T47D (cell line): Measurements from ENCODE around the gene DUSP5.

Source experiments
- DNase-seq, 2 experiments: peaks; one replicate each; pipeline versions ENCODE4 v3.0.0 to v3.0.0-alpha.2; 2011 to 2012; ENCODE audit warnings: low read depth in 1 of 2, low spot score in 1 of 2
- JUND ChIP-seq: IDR thresholded peaks from 2 replicates; pipeline ENCODE4 v1.6.1; 2012; ENCODE audit warnings: low read depth
- in situ Hi-C: cut with HindIII; loops from 2 replicates; pipeline ENCODE4 v1.10.0; 2016; ENCODE audit warnings: low sequenced_read_pairs, low pct_unique_long_range_greater_than_20kb

Gene DUSP5

GRCh38 chr10:110534571-110534970 is 36.9 kb downstream of the DUSP5 start:
- no peak for TF ChIP-seq JUND
- no peak for DNase-seq
- in situ Hi-C loops, result loop anchor here (25.0 kb wide), 1 partner anchor 197 kb away; no protein-coding TSS in a partner anchor

GRCh38 chr10:110535958-110536891 is 38.5 kb downstream of the DUSP5 start:
- TF ChIP-seq JUND, result no peak
- in situ Hi-C loops, result loop anchor here (25.0 kb wide), 1 partner anchor 199 kb away; no protein-coding TSS in a partner anchor
- DNase-seq, result peak in 1 of 2 experiments; percentile 32

GRCh38 chr10:110539091-110539490 is 41.4 kb downstream of the DUSP5 start:
- TF ChIP-seq JUND, result no peak
- no peak for DNase-seq
- in situ Hi-C loops, result loop anchor here (25.0 kb wide), 1 partner anchor 202 kb away; no protein-coding TSS in a partner anchor

DNA sequence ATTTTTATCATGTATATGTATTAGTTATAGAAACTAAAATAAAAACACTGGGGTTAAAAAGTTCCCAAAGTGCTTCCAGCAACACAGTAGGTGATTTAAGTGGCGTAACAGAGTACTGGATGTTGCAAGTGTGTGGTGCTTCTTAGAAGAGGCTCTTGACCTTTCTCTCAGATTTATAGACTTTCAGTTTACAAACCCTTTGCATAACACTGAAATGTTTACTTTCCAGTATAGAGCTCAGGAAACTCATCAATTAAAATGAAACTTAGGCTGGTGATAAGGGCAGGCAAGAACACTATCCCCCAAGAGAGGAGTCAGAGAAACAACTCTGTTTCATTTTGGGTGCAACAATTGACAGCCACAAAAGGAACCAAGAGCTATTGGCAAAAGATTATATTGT is 42.3 kb downstream of the DUSP5 start:
- DNase-seq, result no peak
- in situ Hi-C loops, result loop anchor here (25.0 kb wide), 1 partner anchor 203 kb away; no protein-coding TSS in a partner anchor
- TF ChIP-seq JUND, result no peak

DNA sequence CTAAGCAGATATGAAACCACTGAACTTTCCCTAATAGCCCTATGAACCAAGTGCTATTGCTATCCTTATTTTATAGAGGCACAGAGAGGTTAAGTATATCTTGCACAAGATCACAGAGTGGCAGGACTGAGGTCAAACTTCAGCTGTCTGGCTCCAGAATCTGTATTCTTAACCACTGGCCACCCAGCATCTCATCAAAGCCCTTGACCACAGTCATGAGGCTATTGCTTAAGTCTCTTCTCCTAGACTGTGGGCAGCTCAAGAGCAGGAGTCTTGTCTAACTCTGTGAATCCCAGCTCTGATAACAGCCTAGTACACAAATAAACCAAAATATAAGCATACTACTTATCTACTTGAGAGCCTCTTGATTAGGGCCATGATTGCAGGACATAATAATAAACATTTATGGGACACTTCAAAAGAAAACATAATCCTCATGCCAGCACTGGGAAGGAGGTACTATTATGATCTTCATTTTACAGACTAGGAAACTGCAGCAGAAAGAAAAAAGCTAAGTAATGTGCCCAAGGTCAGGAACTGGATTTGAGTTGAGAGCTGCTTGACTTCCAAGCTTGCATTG is 47.3 kb downstream of the DUSP5 start:
- DNase-seq, result no peak
- no peak for TF ChIP-seq JUND
- in situ Hi-C loops, result loop anchor here (25.0 kb wide), 1 partner anchor 208 kb away; no protein-coding TSS in a partner anchor

- no peak for TF ChIP-seq JUND
- in situ Hi-C loops, result loop anchor here (25.0 kb wide), 1 partner anchor 209 kb away; no protein-coding TSS in a partner anchor
- DNase-seq, result no peak
Measured at GRCh38 chr10:110546077-110546476, 48.4 kb downstream of the DUSP5 start.

- no peak for DNase-seq
- TF ChIP-seq JUND, result no peak
- in situ Hi-C loops, result loop anchor here (25.0 kb wide), 1 partner anchor 209 kb away; no protein-coding TSS in a partner anchor
Measured at GRCh38 chr10:110546499-110547110, 48.9 kb downstream of the DUSP5 start.

- DNase-seq, result peak in 1 of 2 experiments; percentile 52
- in situ Hi-C loops, result loop anchor here (25.0 kb wide), 1 partner anchor 210 kb away; no protein-coding TSS in a partner anchor
- TF ChIP-seq JUND, result no peak
Measured at GRCh38 chr10:110547139-110547761, 49.5 kb downstream of the DUSP5 start.

DNA sequence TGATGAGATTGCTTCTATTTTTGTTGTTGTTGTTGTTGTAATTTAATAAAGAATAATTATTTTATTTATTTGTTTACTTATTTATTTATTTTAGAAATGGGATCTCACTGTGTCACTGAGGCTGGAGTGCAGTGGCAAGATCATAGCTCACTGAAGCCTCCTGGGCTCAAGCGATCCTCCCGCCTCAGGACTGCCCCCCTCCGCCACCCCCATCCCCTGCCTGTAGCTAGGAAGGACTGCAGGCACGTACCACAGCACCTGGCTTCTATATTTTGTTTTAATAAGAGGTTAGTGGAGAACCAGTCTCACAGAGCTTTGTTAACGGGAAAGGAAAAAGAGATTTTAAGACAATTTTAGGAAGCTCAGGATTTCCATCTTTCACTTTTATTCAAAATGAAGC is 50.3 kb downstream of the DUSP5 start:
- in situ Hi-C loops, result loop anchor here (25.0 kb wide), 1 partner anchor 211 kb away; no protein-coding TSS in a partner anchor
- no peak for TF ChIP-seq JUND

DNA sequence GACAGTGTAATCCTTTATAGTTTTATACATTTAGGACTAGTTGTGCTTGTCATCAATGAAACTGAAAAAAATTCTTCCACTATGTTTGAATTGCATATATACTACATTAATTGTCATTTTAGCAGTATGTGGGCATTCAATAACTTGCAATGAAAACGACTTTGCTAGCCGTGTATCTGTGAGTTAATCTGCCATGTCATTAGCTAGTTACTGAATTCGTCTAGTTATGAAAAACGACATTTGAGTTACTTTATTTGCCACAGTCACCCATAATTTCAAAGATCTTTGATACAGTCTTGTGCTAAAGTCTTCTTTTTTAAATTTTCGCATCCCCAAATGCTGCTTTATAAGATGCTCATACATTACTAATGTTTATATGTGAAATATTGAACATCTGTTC is 51.5 kb downstream of the DUSP5 start:
- no peak for TF ChIP-seq JUND
- in situ Hi-C loops, result loop anchor here (25.0 kb wide), 1 partner anchor 212 kb away; no protein-coding TSS in a partner anchor
- no peak for DNase-seq

More for the DNA sequence above, 50.3 kb downstream of the DUSP5 start:
- no peak for DNase-seq

- in situ Hi-C loops, result no loop called here
- TF ChIP-seq JUND, result no peak
- DNase-seq, result no peak
Measured at GRCh38 chr10:110553905-110554304, 56.2 kb downstream of the DUSP5 start.

GRCh38 chr10:110556296-110556695 is 58.6 kb downstream of the DUSP5 start:
- no peak for TF ChIP-seq JUND
- no peak for DNase-seq
- in situ Hi-C loops, result no loop called here
